PC-3 (cell line): ENCODE results near the gene ATF6. TPM values are rescaled to one million over a fixed set of nuclear protein-coding genes. Genes with fewer than 3 reads are reported as not detected.

Experiments used
- ATAC-seq: fragments of 200-7000 bp; cut with Tn5 transposase; 2 replicates; pipeline ENCODE4 v1.9.1; 2020; ENCODE audit warnings: mild to moderate bottlenecking, moderate library complexity
- BruUV-seq: library from RNA; stranded (reverse); fragments of 400-500 nt; replicated peaks from 2 replicates; lab custom pipeline; 2021; lab: Mats Ljungman, UMichigan
- CTCF ChIA-PET: fragments of 300-600 bp; sonication (Branson Sonifier 250); formaldehyde crosslinking; loops from one replicate; lab custom pipeline; 2022; ENCODE audit warnings: antibody characterized with exemption; lab: Charles Lee
- POLR2A ChIA-PET: fragments of 300-600 bp; sonication (Branson Sonifier 250); formaldehyde crosslinking; loops from one replicate; lab custom pipeline; 2022; ENCODE audit warnings: antibody characterized with exemption; ENCODE audit not compliant: unreplicated experiment; lab: Charles Lee
- DNase-seq: peaks from one replicate; pipeline ENCODE4 v3.0.0-alpha.2; 2015
- H2AFZ ChIP-seq: fragments of 300-600 bp; sonication (generic); 2 replicates; pipeline ENCODE4 v1.6.0; 2016; ENCODE audit warnings: antibody characterized with exemption, low read length
- H3F3A ChIP-seq: fragments of 300-600 bp; sonication (generic); one replicate; pipeline ENCODE4 v1.6.0; 2017; ENCODE audit warnings: antibody characterized with exemption, low read length, control low read depth, mild to moderate bottlenecking; ENCODE audit not compliant: unreplicated experiment
- H3K27ac ChIP-seq: fragments of 300-600 bp; sonication (generic); 2 replicates; pipeline ENCODE4 v1.5.1; 2016; ENCODE audit warnings: mild to moderate bottlenecking, low read length
- H3K27me3 ChIP-seq: fragments of 300-600 bp; sonication (generic); 2 replicates; pipeline ENCODE4 v1.6.1; 2016; ENCODE audit warnings: low read length, mixed read lengths
- H3K36me3 ChIP-seq: fragments of 300-600 bp; sonication (generic); 2 replicates; pipeline ENCODE4 v1.6.1; 2016; ENCODE audit warnings: low read depth, mixed run types, low read length, mixed read lengths
- H3K4me1 ChIP-seq: fragments of 300-600 bp; sonication (generic); 2 replicates; pipeline ENCODE4 v1.5.1; 2016; ENCODE audit warnings: low read length; ENCODE audit not compliant: insufficient read depth
- H3K4me2 ChIP-seq: fragments of 300-600 bp; sonication (generic); 2 replicates; pipeline ENCODE4 v1.6.0; 2016; ENCODE audit warnings: low read length
- H3K4me3 ChIP-seq: fragments of 300-600 bp; sonication (generic); 2 replicates; pipeline ENCODE4 v1.5.1; 2016; ENCODE audit warnings: mild to moderate bottlenecking, low read length, mixed read lengths
- H3K79me2 ChIP-seq: fragments of 300-600 bp; sonication (generic); 2 replicates; pipeline ENCODE4 v1.6.1; 2017; ENCODE audit warnings: low read length, mixed read lengths
- H3K9ac ChIP-seq: fragments of 300-600 bp; sonication (generic); 2 replicates; pipeline ENCODE4 v1.6.0; 2016; ENCODE audit warnings: mild to moderate bottlenecking, low read length
- H3K9me2 ChIP-seq: fragments of 300-600 bp; sonication (generic); replicated peaks from 2 replicates; pipeline ENCODE4 v1.6.1; 2016; ENCODE audit warnings: mixed run types, low read length, mixed read lengths
- H3K9me3 ChIP-seq: fragments of 300-600 bp; sonication (generic); 2 replicates; pipeline ENCODE4 v1.6.1; 2016; ENCODE audit warnings: low read length, mixed read lengths
- H4K20me1 ChIP-seq: fragments of 300-600 bp; sonication (generic); 2 replicates; pipeline ENCODE4 v1.6.1; 2016; ENCODE audit warnings: low read length, mixed read lengths
- EZH2 ChIP-seq: fragments of 300-600 bp; sonication (generic); IDR thresholded peaks from one replicate; pipeline ENCODE4 v1.6.1; 2017; ENCODE audit warnings: antibody characterized with exemption, mild to moderate bottlenecking, low read length; ENCODE audit not compliant: unreplicated experiment
- EZH2phosphoT487 ChIP-seq: fragments of 300-600 bp; sonication (generic); IDR thresholded peaks from 2 replicates; pipeline ENCODE4 v1.6.1; 2018; ENCODE audit warnings: mild to moderate bottlenecking, antibody characterized with exemption, low read length, borderline replicate concordance
- intact Hi-C: fragments of 100-400 bp; cut with micrococcal nuclease; formaldehyde crosslinking; loops from 2 replicates; pipeline ENCODE4 v1.9.0; 2023
- total RNA-seq: library from RNA; depleted of rRNA; stranded (reverse); fragments of >200 nt; gene quantifications from 2 replicates; pipeline ENCODE4 v1.2.3, GENCODE V29; 2014
- TF ChIP-seq, protein P1 (sequence below): fragments of 300-600 bp; sonication (generic); conservative IDR thresholded peaks from 2 replicates; pipeline ENCODE4 v1.5.1; 2017; ENCODE audit warnings: antibody characterized with exemption, low read depth, mild to moderate bottlenecking, low read length

ATF6 gene
- total RNA-seq, 1 experiment from 2014 or later: 19.7 TPM

DNA sequence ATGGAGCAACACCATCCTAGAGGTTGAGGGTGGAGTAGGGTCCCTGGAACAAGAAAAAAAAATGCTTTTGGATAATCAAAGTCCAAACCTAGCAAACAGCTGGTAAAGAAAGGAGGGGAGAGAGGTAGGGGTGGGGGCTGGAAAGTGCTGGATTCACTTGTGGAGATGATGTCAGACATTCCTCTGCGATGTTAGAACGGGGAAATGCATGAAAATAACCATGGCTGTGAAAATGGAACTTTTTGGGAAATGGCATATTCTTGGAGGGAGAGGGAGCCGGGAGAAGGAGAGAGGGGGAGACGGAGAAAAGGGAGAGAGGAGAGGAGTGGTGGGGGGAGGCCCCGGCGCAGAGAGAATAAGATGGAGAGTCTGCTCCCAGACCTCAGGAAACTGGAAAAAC, 203.9 kb downstream of the ATF6 start:
- DNase-seq (no peak), ATAC-seq (no peak)
- Histone ChIP-seq H3K4me2 (no peak overlapping the region), H3K9me2 (no peaks in the 10 kb centered on the region), H4K20me1 (no peaks in the 10 kb centered on the region), H3K27me3 (no peaks in the 10 kb centered on the region), H3K4me3 (no peak overlapping the region), H3K79me2 (no peaks in the 10 kb centered on the region), H3K4me1 (no peaks in the 10 kb centered on the region), H3K9me3 (no peaks in the 10 kb centered on the region), H3K36me3 (no peaks in the 10 kb centered on the region), H3K27ac (no peak overlapping the region), H2AFZ (no peak overlapping the region), H3F3A (no peaks in the 10 kb centered on the region), H3K9ac (no peak overlapping the region)
- ChIA-PET POLR2A (no interaction called here), CTCF (no interaction called here)
- TF ChIP-seq EZH2 (no peak), EZH2phosphoT487 (no peak)
- TF ChIP-seq, protein P1, sequence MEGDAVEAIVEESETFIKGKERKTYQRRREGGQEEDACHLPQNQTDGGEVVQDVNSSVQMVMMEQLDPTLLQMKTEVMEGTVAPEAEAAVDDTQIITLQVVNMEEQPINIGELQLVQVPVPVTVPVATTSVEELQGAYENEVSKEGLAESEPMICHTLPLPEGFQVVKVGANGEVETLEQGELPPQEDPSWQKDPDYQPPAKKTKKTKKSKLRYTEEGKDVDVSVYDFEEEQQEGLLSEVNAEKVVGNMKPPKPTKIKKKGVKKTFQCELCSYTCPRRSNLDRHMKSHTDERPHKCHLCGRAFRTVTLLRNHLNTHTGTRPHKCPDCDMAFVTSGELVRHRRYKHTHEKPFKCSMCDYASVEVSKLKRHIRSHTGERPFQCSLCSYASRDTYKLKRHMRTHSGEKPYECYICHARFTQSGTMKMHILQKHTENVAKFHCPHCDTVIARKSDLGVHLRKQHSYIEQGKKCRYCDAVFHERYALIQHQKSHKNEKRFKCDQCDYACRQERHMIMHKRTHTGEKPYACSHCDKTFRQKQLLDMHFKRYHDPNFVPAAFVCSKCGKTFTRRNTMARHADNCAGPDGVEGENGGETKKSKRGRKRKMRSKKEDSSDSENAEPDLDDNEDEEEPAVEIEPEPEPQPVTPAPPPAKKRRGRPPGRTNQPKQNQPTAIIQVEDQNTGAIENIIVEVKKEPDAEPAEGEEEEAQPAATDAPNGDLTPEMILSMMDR: no peak
- no TSS peak for BruUV-seq
- intact Hi-C loops: no loop called here

DNA sequence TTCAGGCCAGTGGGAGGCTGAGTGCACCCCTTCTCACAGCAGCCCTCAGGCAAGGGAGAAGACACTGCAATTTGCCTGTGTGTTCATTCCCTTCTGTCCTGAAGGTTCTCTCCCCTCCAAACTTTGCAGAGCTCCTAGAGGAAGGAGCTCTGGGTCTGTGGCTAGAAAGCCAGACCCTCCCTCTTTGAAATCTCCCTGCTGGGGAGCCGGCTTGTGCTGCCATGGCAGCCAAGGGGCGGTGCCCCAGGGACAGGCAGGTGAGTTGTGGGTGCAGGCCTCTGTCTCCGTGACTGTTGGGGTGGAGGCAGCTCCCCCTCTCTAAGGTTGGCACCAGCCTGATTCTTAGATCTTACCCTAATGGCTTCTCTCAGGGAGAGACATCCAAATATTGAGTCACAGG, 204.5 kb downstream of the ATF6 start:
- ChIA-PET CTCF (no interaction called here), POLR2A (no interaction called here)
- H3K27ac ChIP-seq: no peak overlapping the region
- no peaks in the 10 kb centered on the region for H3K4me1 ChIP-seq
- H3K27me3 ChIP-seq: no peaks in the 10 kb centered on the region
- H3K9ac ChIP-seq: no peak overlapping the region
- ATAC-seq (no peak), DNase-seq (no peak)
- no TSS peak for BruUV-seq
- TF ChIP-seq, protein P1: no peak
- no peak for TF ChIP-seq EZH2
- no peak for TF ChIP-seq EZH2phosphoT487
- no peak overlapping the region for H3K4me3 ChIP-seq
- no peaks in the 10 kb centered on the region for H4K20me1 ChIP-seq
- H3K9me3 ChIP-seq: no peaks in the 10 kb centered on the region
- H3F3A ChIP-seq: no peaks in the 10 kb centered on the region
- no peaks in the 10 kb centered on the region for H3K36me3 ChIP-seq
- H3K9me2 ChIP-seq: no peaks in the 10 kb centered on the region
- H2AFZ ChIP-seq: no peak overlapping the region
- intact Hi-C loops: no loop called here
- no peak overlapping the region for H3K4me2 ChIP-seq
- no peaks in the 10 kb centered on the region for H3K79me2 ChIP-seq

DNA sequence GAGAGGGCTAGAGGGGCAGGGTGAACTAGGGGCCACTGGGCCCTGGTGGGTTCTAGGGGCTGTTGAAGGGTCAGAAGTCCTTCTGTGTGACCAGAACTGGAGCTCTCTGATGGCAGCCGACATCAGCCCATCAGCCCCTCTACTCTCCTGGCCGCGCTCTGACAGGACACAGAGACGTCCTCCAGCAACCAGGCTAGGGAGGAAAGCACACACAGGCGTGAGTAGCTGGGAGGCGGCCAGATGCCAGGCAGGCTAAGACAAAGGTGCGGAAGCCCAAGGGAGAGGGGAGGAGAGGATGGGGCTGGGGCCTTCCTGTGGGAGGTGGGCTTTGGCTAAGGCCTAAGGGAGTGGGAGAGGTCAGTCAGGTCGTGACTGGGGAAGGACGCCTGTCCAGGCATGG, 206.7 kb downstream of the ATF6 start:
- Histone ChIP-seq H3K9ac (no peak overlapping the region), H3K27me3 (no peaks in the 10 kb centered on the region), H3K9me3 (no peaks in the 10 kb centered on the region), H3K4me3 (no peak overlapping the region), H2AFZ (no peak overlapping the region), H4K20me1 (no peaks in the 10 kb centered on the region), H3K79me2 (no peaks in the 10 kb centered on the region), H3F3A (no peaks in the 10 kb centered on the region), H3K4me1 (no peaks in the 10 kb centered on the region), H3K9me2 (no peaks in the 10 kb centered on the region), H3K4me2 (no peak overlapping the region), H3K27ac (no peak overlapping the region), H3K36me3 (no peaks in the 10 kb centered on the region)
- BruUV-seq: no TSS peak
- ChIA-PET CTCF (no interaction called here), POLR2A (interaction anchor here (0.6 kb wide), 1 partner anchor 132 kb away, joined by 4 read pairs; no protein-coding TSS in a partner anchor)
- no peak for TF ChIP-seq EZH2
- ATAC-seq (no peak), DNase-seq (no peak)
- intact Hi-C loops: no loop called here
